Erythroblast (primary cell): Measurements from ENCODE around the gene TRPT1.
A peak's percentile ranks its signal among the peaks of the same experiment; 100 is the strongest.

ENCODE experiments used
- DNase-seq, 2 experiments: peaks; one replicate each; lab custom pipeline; 2025; lab: John Stamatoyannopoulos, UW
- GATA1 ChIP-seq: IDR thresholded peaks from 2 replicates; pipeline ENCODE4 v1.6.1; 2011; ENCODE audit warnings: low read depth, mild to moderate bottlenecking, control low read depth, low read length, moderate library complexity
- POLR2A ChIP-seq: IDR thresholded peaks from 2 replicates; pipeline ENCODE4 v1.6.1; 2011; ENCODE audit warnings: mild to moderate bottlenecking, low read length

TRPT1 gene, protein sequence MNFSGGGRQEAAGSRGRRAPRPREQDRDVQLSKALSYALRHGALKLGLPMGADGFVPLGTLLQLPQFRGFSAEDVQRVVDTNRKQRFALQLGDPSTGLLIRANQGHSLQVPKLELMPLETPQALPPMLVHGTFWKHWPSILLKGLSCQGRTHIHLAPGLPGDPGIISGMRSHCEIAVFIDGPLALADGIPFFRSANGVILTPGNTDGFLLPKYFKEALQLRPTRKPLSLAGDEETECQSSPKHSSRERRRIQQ

DNA sequence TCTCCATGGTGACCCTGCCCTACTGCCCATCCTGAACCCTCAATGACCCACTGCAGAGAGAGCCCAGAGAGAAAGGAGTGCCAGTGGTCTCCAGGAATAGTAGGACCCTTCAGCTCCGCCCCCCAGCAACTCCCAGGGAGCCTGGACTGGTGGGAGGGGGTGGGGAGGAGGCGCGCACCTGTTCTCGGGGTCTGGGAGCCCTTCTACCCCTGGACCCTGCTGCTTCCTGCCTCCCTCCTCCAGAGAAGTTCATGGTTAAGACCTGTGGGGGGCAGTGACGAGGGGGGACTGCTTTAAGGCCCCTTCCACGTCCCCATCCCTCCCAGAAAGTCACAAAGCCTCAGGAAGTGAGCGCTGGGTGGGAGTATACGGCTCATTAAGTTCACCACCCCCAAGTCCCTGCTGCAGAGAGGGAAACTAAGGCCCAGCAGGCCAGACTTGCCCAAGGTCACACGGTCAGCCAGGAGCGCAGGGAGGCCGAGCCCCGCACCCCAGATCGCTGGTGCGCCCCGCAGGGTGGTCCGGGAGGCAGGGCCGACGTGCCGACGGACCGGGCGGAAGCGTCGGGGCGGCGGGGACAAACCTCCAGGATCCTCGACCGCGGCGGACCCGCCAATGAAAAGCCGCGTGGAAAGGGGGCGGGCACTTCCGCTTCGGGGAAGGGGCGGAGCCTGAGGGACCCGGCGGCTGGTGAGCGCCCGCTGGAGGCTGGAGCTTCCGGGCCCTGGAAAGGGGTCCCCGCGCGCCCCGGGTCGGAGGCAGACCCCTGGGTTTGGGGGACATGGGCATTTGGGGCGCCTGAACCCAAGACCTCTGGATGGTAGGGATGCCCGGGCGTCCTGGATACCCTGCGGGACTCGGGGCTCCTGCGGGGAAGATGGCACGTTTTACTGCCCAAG lies at the start of gene TRPT1, which contains the start of gene NUDT22:
Gene TRPT1 (minus strand): TSS at position 579 of the 899 bp plus-strand sequence. CDS start 326 bp downstream, at position 253.
Gene NUDT22 (plus strand): TSS at position 667 of the 899 bp plus-strand sequence. CDS start 379 bp downstream, outside the sequence.
- DNase-seq, result peak; percentile 87 to 91
- no peak for TF ChIP-seq GATA1
- TF ChIP-seq POLR2A, result peak; percentile 75

DNA sequence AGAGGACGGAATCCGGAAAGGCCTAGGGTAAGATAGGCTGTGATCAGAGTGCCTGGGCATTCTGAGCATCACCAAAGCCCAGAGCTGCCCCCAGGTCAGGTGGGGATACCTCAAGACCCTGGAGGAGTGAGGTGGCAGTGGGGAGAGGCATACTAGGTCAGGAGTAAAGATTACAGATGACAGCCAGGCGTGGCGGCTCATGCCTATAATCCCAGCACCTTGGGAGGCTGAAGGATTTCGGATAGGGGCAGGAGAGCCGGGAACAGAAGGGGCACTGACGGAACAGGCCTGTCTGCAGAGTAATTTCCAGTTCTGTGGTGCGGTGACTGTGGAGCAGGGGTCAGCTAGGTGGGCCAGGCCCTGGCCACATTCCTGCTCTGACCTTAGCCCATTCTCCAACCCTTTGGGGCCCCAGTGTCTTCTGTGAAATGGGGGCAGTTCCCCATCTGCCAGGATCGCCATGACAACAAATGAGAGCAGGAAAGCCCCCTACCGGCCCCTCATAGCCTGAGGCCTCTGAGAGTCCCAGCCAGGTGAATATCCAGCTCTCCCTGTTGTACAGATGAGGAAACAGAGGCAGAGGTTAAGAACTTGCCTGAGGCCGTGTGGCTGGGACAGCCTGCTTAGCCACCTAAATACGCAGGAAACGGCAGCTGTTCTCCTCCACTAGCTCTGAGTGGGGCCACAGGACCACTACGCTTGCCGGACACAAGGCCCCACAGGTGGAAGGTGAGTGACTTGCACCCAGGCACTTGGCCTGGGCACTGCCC lies 49.2 kb upstream of the TRPT1 start:
- no peak for TF ChIP-seq POLR2A
- TF ChIP-seq GATA1, result no peak
- no peak for DNase-seq

DNA sequence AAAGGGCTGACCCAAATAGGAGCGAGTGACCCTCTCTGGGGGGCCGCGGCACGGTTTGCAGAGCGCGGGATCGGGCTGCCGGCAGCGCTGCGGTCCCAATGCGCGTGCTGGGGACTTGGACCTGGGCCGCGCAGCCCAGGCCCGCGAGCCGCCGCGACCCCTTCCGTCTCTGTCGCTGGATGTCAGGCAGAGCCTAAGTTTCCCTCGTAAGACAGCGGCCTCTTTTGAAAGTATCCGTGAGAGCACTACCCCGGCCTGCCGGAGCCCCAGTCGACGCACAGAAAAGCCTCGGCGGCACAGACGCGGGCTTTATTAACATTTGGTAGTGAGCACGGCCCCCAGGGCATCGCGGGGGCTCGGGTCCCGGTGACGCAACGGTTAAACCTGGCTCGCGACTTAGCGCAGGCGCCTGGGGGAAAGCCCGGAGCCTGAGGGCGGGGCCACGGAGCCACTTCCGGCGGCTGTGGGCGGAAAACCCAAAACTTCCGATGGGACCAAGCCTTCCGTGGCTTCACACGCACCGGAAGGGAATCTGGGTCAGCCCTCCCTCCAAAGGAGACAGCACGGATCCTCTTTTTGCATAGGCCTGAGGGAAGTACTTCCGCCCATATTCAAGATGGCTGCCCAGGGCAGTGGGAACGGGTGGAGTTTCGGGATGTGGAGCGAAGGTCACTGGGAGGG lies 43.7 kb upstream of the TRPT1 start:
- peak; percentile 98 to 99 for DNase-seq
- peak; percentile 83 for TF ChIP-seq POLR2A
- no peak for TF ChIP-seq GATA1

DNA sequence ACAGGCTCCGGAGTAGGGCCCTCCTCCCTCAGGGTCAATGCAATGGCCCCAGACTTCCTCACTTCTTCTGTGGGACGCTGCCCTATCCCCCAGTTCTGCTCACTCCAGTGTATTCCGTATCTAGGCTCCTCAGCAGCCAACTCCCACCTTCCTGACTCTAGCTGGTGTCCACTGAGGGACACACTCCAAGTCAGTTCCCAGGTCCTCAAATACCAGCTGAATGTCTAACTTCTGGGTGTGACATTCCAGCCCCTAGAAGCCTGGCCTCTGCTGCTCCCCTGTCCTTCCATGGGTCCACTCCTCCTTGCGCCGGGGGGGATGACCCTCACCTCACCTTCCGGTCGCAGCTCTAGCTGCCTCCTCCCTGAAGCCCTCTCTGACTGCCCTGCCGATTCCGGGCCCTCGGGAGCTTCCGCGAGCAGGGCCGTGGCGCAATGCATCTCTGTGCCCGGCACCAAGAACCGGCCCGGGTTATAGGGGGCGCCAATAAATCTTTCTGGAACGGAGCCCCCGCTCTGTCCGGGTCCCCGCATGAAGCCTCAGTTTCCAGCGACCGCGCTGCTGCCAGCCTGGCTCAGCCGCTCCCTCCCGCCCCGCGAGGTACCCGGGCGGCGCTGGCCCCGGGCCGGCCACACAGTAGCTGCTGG lies 43.0 kb upstream of the TRPT1 start:
- TF ChIP-seq GATA1, result no peak
- TF ChIP-seq POLR2A, result peak; percentile 33
- peak; percentile 57 to 70 for DNase-seq

DNA sequence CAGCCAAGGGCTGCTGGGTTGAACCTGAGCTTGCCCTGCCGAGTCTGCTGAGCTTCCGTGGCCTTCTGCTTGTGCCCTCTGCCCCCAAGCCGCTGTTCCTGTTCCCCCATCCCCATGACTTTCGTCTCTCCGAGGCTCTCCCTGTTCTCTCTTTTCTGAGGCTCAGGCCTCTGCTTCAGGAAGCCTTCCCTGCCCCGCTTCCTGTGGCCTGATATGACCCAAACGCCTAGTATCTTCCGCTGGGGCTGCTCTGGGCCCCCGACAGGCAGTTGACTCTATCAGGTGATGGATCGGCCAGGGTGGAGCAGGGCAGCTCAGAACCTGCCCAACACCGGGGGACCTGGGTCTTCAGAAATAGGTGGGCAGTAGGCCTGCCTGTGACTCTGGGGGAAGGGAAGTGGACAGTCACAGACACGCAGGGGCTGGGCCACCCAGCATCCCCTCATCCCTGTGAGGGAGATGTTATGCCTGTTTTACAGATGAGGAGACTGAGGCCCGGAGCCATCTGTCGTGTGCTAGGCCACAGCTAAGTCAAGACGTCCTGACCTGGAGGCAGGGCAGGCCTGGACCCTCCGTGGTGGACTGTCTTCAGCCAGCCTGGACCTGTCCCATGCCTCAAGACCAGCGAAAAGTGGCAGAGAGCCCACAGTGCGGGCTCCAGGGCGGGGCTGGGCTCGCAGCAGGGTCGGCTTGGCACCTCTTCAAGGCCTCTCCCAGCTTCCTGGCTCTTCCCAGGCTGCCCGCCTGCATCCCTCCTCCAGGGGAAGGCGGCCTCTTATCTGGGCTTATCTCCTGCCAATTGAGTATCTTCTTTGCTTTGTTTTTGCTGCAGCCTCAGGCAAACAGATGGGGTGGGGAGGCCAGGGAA lies 42.3 kb upstream of the TRPT1 start:
- peak; percentile 50 to 67 for DNase-seq
- TF ChIP-seq POLR2A, result no peak
- TF ChIP-seq GATA1, result peak; percentile 43

DNA sequence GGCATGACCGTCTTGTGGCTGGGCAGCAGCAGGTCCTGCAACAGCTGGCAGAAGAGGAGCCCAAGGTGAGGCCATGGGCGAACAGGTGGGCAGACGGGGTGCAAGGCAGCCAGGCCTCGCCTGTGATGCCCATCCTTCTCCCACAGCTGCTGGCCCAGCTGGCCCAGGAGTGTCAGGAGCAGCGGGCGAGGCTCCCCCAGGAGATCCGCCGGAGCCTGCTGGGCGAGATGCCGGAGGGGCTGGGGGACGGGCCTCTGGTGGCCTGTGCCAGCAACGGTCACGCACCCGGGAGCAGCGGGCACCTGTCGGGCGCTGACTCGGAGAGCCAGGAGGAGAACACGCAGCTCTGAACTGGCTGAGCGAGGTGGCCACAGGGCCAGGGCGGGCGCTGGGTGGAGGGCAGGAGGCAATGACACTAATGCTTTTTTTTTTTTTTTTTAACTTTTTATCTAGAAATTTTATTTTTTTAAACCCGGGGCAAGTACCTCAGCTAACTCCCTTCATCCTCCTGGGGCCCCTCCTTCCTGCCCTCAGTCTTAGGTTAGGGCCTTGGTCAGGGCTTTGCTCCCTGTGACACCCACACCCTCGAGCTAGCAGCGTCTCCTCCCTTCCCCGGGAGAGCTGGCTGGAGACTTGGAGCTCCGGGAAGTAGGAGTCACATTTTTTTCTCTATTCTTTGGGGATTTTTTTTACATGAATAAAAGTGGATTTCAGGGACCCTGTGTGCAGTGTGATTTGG lies 41.4 kb upstream of the TRPT1 start:
- TF ChIP-seq GATA1, result no peak
- no peak for TF ChIP-seq POLR2A
- no peak for DNase-seq

DNA sequence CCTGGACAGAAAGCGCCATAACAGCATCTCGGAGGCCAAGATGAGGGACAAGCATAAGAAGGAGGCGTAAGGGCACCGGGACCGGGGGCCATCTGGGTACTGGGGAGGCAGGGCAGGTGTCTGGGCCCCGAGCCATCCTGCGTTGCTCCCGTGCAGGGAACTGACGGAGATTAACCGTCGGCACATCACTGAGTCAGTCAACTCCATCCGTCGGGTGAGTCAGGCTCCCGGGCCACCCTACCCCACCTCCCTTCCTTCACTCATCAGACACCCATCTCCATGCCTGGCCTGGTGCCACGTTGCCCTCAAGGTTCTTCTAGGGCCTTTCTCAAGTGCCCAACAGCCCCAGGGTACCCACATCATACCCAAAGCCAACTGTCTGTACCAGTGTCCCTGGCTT lies 40.4 kb upstream of the TRPT1 start:
- no peak for TF ChIP-seq POLR2A
- TF ChIP-seq GATA1, result no peak
- DNase-seq, result no peak

DNA sequence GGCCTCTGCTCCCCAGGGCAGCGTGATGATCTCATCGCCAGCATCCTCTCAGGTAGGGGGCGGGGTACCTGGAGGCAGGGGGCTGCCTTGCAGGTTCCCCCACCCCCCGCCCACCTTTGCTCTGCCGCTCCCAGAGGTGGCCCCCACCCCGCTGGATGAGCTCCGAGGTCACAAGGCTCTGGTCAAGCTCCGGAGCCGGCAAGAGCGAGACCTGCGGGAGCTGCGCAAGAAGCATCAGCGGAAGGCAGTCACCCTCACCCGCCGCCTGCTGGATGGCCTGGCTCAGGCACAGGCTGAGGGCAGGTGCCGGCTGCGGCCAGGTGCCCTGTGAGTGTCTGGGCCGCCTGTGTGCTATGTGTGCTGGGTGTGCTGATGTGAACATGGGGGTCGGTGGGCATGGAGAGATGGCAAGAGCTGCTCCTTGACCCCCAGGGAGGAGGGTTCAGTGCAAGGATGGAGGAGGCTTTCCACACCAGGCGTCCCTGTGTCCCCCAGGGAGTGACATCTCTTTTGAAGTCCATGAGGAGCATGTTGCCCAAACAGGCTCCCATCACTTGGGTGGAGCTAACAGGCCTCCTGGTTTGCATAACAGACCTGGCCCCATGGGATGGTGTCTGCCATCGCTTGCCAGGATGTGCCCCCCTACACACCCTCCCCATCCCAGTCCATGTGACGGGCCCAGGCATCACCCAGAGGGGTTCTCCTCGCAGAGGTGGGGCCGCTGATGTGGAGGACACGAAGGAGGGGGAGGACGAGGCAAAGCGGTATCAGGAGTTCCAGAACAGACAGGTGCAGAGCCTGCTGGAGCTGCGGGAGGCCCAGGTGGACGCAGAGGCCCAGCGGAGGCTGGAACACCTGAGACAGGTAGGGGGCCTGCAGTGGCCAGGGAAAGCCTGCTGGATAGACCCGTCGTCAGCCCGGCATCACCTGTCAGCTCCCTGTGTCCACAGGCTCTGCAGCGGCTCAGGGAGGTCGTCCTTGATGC lies 39.5 kb upstream of the TRPT1 start:
- TF ChIP-seq POLR2A, result no peak
- no peak for TF ChIP-seq GATA1
- no peak for DNase-seq

DNA sequence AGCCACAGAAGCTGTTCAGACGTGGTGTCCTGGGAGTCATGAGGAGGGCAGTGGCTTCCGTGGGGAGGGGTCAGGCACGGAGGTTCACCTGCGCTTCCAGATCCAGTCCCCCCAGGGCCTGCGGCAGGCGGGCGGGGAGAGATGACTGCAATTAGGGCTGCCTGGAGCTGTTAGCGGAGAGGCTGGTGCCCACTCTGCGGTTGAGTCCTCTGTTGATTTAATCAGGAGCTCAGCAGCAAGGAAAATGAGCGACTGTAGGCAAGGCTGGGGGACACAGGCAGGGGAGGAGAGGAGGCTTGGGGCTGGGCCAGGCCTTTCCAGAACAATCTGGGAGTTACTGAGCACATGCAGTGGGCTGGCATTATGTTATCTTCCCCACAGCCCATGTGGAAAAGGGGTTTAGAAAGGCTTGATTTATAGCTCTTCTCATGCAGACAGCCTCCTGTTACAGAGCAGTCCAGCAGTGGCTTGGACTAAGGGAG lies 38.4 kb upstream of the TRPT1 start:
- TF ChIP-seq POLR2A (no peak), GATA1 (no peak)
- no peak for DNase-seq

DNA sequence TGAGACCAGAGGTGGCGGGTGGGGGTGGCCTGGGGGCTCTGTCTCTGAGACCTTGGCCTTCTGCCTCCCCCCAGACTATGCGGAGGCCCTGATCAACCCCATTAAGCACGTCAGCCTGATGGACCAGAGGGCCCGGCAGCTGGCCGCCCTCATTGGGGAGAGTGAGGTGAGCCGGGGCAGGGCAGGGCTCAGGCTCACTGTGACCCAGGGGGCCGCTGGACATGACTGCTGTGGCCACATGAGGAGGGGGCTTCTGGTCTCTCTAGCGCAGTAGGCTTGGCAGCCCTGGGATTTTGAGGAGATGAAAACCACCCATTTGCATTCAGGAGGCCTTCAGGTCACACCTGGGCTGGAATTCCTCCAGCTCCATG lies 37.9 kb upstream of the TRPT1 start:
- TF ChIP-seq GATA1, result no peak
- TF ChIP-seq POLR2A, result no peak
- DNase-seq, result no peak
